ENCODE results near the gene MYO9B. TPM values are rescaled to one million over a fixed set of nuclear protein-coding genes. Genes with fewer than 3 reads are reported as not detected.

MYO9B gene
- total RNA-seq, 3 donors from 2014 or later (not counting 1 experiment from before 2014, with no cell fraction given) = 321 to 378 (median 365) TPM

- no peaks in the 10 kb centered on the region for H3K9me3 ChIP-seq (ENCODE audit: control insufficient read depth, insufficient read depth, low read length)
- peaks cover 3% of the 10 kb centered on the region for H3K4me1 ChIP-seq (ENCODE audit: control insufficient read depth, insufficient read depth, low read length)
- ATAC-seq (no peak), DNase-seq (no peak)
- no peaks in the 10 kb centered on the region for H3K27me3 ChIP-seq (ENCODE audit: control insufficient read depth, insufficient read depth, low read length)
- no peaks in the 10 kb centered on the region for H3K9me3 Mint-ChIP-seq
- peaks cover 6% of the 10 kb centered on the region in 2 donors for H3K4me1 Mint-ChIP-seq
- no peaks in the 10 kb centered on the region for H3K36me3 Mint-ChIP-seq
- no peak overlapping the region for H3K27ac Mint-ChIP-seq
- H3K4me3 ChIP-seq (ENCODE audit: low read length) = no peak overlapping the region
- no peaks in the 10 kb centered on the region for H3K36me3 ChIP-seq (ENCODE audit: control insufficient read depth, insufficient read depth, low read length)
- H3K4me3 Mint-ChIP-seq = no peak overlapping the region
- intact Hi-C loops (cut with micrococcal nuclease) = no loop called here
- peaks cover 0 to 3% of the 10 kb centered on the region in 2 donors for H3K27me3 Mint-ChIP-seq (ENCODE audit: low read depth in 2 of 2)
- no peak for TF ChIP-seq CTCF (IDR thresholded peaks at IDR 0.05)
- H3K27ac ChIP-seq (ENCODE audit: low read length) = no peak overlapping the region
- WGBS (ENCODE audit: insufficient coverage) = 93% methylated on average over 8 of the region's 9 CpGs
Measured at GRCh38 chr19:17259118-17259780, 183.7 kb downstream of the MYO9B start.

GRCh38 chr19:17259934-17260333, 184.4 kb downstream of the MYO9B start:
- Mint-ChIP-seq H3K4me3 (no peak overlapping the region), H3K36me3 (no peaks in the 10 kb centered on the region), H3K27ac (no peak overlapping the region), H3K4me1 (peaks cover 6% of the 10 kb centered on the region in 2 donors), H3K27me3 (ENCODE audit: low read depth in 2 of 2) (peaks cover 0 to 3% of the 10 kb centered on the region in 2 donors), H3K9me3 (no peaks in the 10 kb centered on the region)
- Histone ChIP-seq H3K27me3 (ENCODE audit: control insufficient read depth, insufficient read depth, low read length) (no peaks in the 10 kb centered on the region), H3K27ac (ENCODE audit: low read length) (no peak overlapping the region), H3K4me1 (ENCODE audit: control insufficient read depth, insufficient read depth, low read length) (peaks cover 6% of the 10 kb centered on the region), H3K9me3 (ENCODE audit: control insufficient read depth, insufficient read depth, low read length) (no peaks in the 10 kb centered on the region), H3K36me3 (ENCODE audit: control insufficient read depth, insufficient read depth, low read length) (no peaks in the 10 kb centered on the region), H3K4me3 (ENCODE audit: low read length) (no peak overlapping the region)
- ATAC-seq (no peak), DNase-seq (no peak)
- no peak for TF ChIP-seq CTCF (IDR thresholded peaks at IDR 0.05)
- WGBS (ENCODE audit: insufficient coverage) = no CpG with 5 or more reads among the region's 1 CpG
- intact Hi-C loops (cut with micrococcal nuclease) = no loop called here

DNA sequence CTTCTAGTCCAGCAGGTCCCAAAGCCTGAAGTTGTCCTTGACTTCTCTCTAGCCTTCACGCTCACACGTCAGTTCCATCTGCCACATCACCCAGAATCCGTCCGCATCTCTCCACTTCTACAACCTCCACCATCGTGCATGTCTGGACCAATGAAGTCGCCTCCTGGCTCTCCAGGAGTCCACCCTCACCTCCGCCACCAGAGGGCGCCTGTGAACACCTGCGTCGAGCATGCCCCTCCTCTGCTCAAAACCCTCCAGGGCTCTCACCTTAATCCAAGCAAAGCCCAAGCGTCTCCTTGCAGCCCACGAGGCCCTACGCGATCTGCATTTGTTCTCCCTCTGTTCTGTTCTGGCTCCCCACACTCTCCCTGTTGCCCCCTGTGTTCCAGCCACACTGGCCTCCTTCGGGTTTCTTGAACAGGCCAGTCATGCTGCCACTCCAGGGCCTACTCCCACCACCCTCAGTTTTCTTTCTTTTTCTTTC, 185.3 kb downstream of the MYO9B start:
- peak; percentile 81 to 95 for DNase-seq
- H3K4me3 Mint-ChIP-seq = no peak overlapping the region
- peaks cover 0 to 3% of the 10 kb centered on the region in 2 donors for H3K27me3 Mint-ChIP-seq (ENCODE audit: low read depth in 2 of 2)
- Histone ChIP-seq H3K9me3 (ENCODE audit: control insufficient read depth, insufficient read depth, low read length) (no peaks in the 10 kb centered on the region), H3K4me3 (ENCODE audit: low read length) (no peak overlapping the region), H3K36me3 (ENCODE audit: control insufficient read depth, insufficient read depth, low read length) (no peaks in the 10 kb centered on the region), H3K27me3 (ENCODE audit: control insufficient read depth, insufficient read depth, low read length) (no peaks in the 10 kb centered on the region), H3K4me1 (ENCODE audit: control insufficient read depth, insufficient read depth, low read length) (peaks cover 6% of the 10 kb centered on the region), H3K27ac (ENCODE audit: low read length) (no peak overlapping the region)
- WGBS (ENCODE audit: insufficient coverage) = 41% methylated on average over 15 of the region's 15 CpGs
- no peaks in the 10 kb centered on the region for H3K9me3 Mint-ChIP-seq
- no peaks in the 10 kb centered on the region for H3K36me3 Mint-ChIP-seq
- H3K27ac Mint-ChIP-seq = no peak overlapping the region
- intact Hi-C loops (cut with micrococcal nuclease) = no loop called here
- H3K4me1 Mint-ChIP-seq = peaks cover 6% of the 10 kb centered on the region in 2 donors
- peak; percentile 85 for TF ChIP-seq CTCF (IDR thresholded peaks at IDR 0.05)
- peak; percentile 95 to 100 (median 100) for ATAC-seq

DNA sequence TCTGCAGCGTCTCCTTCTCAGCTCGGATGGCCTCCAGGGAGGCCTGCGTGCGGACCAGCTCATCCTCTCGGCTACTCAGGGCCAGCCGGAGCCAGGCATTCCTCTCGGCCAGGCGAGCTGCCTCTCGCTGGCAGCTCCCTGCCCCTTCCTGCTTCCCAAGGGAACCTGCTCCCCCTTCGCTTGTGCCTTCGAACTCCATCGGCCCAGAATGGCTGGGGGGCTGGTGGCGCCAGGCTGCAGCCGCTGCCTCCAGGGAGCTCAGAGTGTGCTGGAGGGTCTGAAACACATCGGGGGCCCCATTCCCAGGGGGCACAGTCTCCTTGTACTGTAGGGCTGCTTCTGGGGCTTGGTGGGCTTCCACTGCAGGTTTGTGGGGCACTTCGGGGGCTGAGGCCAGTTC, 187.0 kb downstream of the MYO9B start:
- DNase-seq (no peak), ATAC-seq (no peak)
- no peaks in the 10 kb centered on the region for H3K36me3 Mint-ChIP-seq
- H3K27ac ChIP-seq (ENCODE audit: low read length) = no peak overlapping the region
- TF ChIP-seq CTCF (IDR thresholded peaks at IDR 0.05) = no peak
- H3K4me1 ChIP-seq (ENCODE audit: control insufficient read depth, insufficient read depth, low read length) = peaks cover 16% of the 10 kb centered on the region
- 92% methylated on average over 16 of the region's 16 CpGs for WGBS (ENCODE audit: insufficient coverage)
- no peaks in the 10 kb centered on the region for H3K9me3 Mint-ChIP-seq
- no peak overlapping the region for H3K4me3 ChIP-seq (ENCODE audit: low read length)
- no peak overlapping the region for H3K27ac Mint-ChIP-seq
- H3K27me3 Mint-ChIP-seq (ENCODE audit: low read depth in 2 of 2) = peaks cover 0 to 3% of the 10 kb centered on the region in 2 donors
- H3K4me3 Mint-ChIP-seq = no peak overlapping the region
- H3K27me3 ChIP-seq (ENCODE audit: control insufficient read depth, insufficient read depth, low read length) = no peaks in the 10 kb centered on the region
- no peaks in the 10 kb centered on the region for H3K9me3 ChIP-seq (ENCODE audit: control insufficient read depth, insufficient read depth, low read length)
- no peaks in the 10 kb centered on the region for H3K36me3 ChIP-seq (ENCODE audit: control insufficient read depth, insufficient read depth, low read length)
- peaks cover 15 to 16% of the 10 kb centered on the region in 2 donors for H3K4me1 Mint-ChIP-seq
- intact Hi-C loops (cut with micrococcal nuclease) = no loop called here
